HFF-Myc (cell line): ENCODE data around the gene SPOPL.
"Not testable (repeated sequence)": the region's sequence is repeated elsewhere in the genome, so short reads cannot be mapped to it uniquely, and the experiment has no call there.

ENCODE experiments used
- DNase-seq: peaks from one replicate; pipeline ENCODE4 v3.0.0-alpha.2; 2011; ENCODE audit warnings: low read depth; ENCODE audit errors: extremely low read depth
- H3K4me3 ChIP-seq: replicated peaks from 2 replicates; pipeline ENCODE4 v1.5.1; 2011; ENCODE audit warnings: low read depth, mild to moderate bottlenecking, control low read depth, low read length
- CTCF ChIP-seq: IDR thresholded peaks from 2 replicates; pipeline ENCODE4 v1.5.1; 2012; ENCODE audit warnings: mild to moderate bottlenecking, low read depth, low read length, control low read depth; ENCODE audit errors: missing control alignments

SPOPL gene

DNA sequence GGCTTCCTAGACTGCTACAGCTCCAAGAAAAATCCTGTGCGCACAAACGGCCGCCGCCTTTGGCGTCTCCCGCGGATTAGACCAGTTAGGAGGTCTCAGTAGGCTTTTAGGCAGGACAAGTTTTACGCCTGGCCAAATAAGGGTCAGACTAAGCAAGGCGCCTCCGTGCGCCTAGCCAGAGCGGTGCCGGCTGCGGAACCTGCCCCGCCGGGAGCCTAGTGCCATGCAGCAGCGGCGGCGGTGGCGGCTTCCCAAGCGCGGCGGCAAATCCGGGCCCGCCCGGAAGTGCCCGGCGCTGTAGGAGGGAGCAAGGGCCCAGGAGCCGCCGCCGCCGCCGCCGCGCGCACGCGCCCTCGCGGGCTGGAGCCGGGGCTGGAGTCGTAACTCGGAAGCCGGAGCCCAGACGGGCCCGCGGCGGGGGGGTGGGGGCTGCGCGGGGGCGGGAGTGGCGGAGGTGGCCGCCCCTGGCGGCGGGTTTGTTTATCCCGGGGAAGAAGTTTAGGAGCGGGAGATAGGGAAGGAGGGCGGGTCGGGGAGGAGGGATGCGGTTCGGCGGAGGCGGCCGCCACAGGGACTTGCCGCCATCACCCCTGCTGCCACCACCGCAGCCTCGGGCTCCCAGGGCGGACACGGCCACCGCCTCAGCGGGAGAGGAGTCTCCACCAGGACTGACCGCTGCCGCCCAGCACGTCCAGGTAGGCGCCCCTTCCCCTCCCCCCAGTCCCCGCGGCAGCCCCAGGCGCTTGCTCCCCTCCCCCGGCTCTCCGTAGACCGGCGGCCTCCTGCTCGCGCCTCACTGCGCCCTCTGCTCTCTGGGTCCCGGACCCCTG is at the start of gene SPOPL:
SPOPL (plus strand) TSS at position 346 of the 830 bp plus-strand sequence. CDS start 48,447 bp downstream, outside the sequence.
- DNase-seq: peak; percentile 15
- TF ChIP-seq CTCF: no peak
- H3K4me3 ChIP-seq: peak within 1 kb of the TSS; percentile 76

DNA sequence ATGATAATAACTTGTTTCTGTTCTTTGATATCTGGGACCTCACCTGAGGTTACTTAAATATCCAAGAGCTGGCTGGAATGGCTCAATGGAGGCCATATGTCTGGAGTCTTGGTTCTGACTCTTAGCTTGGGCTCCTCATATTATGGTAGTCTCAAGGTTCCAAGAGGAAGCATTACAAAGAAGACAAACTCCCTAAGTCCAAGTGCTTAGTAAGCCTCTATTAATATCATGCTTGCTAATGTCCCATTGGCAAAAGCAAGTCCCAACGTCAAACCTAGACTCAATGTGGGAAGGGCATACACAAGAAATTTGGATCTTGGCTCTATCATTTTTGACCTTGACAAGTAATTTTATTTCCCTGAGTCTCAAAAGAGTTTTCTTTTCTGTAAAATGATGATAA is 49.2 kb upstream of the SPOPL start:
- DNase-seq: no peak

GRCh38 chr2:138453815-138454214 is 47.8 kb upstream of the SPOPL start:
- no peak for DNase-seq
- no peak for TF ChIP-seq CTCF
- H3K4me3 ChIP-seq: no peak overlapping the region

More for the DNA sequence above, 49.2 kb upstream of the SPOPL start:
- no peak overlapping the region for H3K4me3 ChIP-seq
- no peak for TF ChIP-seq CTCF

DNA sequence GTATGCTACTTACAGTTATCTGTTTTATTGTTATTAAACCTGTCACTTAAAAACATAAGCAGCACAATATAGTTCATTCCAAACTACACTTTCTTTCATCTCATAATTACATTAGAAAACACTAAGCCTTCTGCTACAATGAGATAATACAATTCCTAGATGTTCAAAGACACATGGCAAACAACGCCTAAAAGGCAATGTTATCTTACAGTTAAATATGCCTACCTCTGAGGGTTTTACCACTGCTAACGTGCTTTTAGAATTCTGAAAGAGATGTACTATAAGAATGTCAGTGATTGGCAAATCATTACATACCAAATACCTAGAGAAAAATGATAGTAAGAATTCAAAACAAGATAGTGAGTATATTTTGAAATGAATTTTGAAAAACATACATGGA is 46.8 kb upstream of the SPOPL start:
- TF ChIP-seq CTCF: no peak
- no peak overlapping the region for H3K4me3 ChIP-seq
- no peak for DNase-seq

- TF ChIP-seq CTCF: no peak
- no peak for DNase-seq
- H3K4me3 ChIP-seq: no peak overlapping the region
These were observed 46.3 kb upstream of the SPOPL start for GRCh38 chr2:138455275-138455674.

GRCh38 chr2:138455691-138456090 is 45.9 kb upstream of the SPOPL start:
- no peak for DNase-seq
- no peak overlapping the region for H3K4me3 ChIP-seq
- TF ChIP-seq CTCF: no peak

DNA sequence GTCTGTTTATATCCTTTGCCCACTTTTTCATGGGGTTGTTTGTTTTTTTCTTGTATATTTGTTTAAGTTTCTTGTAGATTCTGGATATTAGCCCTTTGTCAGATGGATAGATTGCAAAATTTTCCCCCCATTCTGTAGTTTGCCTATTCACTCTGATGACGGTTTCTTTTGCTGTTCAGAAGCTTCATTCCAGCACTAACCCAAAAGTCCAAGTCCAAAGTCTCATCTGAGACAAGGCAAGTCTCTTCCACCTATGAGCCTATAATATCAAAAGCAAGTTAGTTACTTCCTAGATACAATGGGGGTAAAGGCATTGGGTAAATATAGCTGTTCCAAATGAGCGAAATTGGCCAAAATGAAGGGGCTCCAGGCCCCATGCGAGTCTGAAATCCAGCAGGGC is 38.9 kb upstream of the SPOPL start:
- H3K4me3 ChIP-seq, DNase-seq: not testable (repeated sequence)
